OCI-LY3 (cell line): ENCODE measurements around the gene TRIM29.

Source experiments
- H2AFZ ChIP-seq: fragments of 200-600, 300-600 bp; shearing (Covaris generic); 2 replicates; pipeline ENCODE4 v1.6.0; 2014; ENCODE audit warnings: antibody characterized with exemption, low read depth, low read length
- H3K27ac ChIP-seq: fragments of 200-600, 300-600 bp; sonication (generic); 2 replicates; pipeline ENCODE4 v1.5.1; 2014; ENCODE audit warnings: mild to moderate bottlenecking, low read length, moderate library complexity, mixed read lengths
- H3K27me3 ChIP-seq: fragments of 200-600, 300-600 bp; sonication (generic); 2 replicates; pipeline ENCODE4 v1.6.1; 2014; ENCODE audit warnings: low read depth, low read length, mixed read lengths
- H3K36me3 ChIP-seq: fragments of 200-600, 300-600 bp; sonication (generic); replicated peaks from 2 replicates; pipeline ENCODE3; 2014; ENCODE audit warnings: low read depth, low read length, mixed read lengths
- H3K4me1 ChIP-seq: fragments of 300-600, 200-600 bp; sonication (generic); 2 replicates; pipeline ENCODE4 v1.6.1; 2014; ENCODE audit warnings: low read length, mixed read lengths
- H3K4me2 ChIP-seq: fragments of 200-600, 300-600 bp; sonication (generic); 2 replicates; pipeline ENCODE4 v1.6.1; 2014; ENCODE audit warnings: low read length, mixed read lengths
- H3K4me3 ChIP-seq: fragments of 300-600, 200-600 bp; sonication (generic); 2 replicates; pipeline ENCODE4 v1.5.1; 2014; ENCODE audit warnings: antibody characterized with exemption, mild to moderate bottlenecking, low read length, moderate library complexity
- H3K79me2 ChIP-seq: fragments of 300-600, 200-600 bp; shearing (Covaris generic); 2 replicates; pipeline ENCODE4 v1.6.1; 2014; ENCODE audit warnings: mild to moderate bottlenecking, low read length, mixed read lengths
- H3K9ac ChIP-seq: fragments of 300-600, 200-600 bp; shearing (Covaris generic); 2 replicates; pipeline ENCODE4 v1.6.0; 2014; ENCODE audit warnings: mild to moderate bottlenecking, low read length, moderate library complexity
- H3K9me3 ChIP-seq: fragments of 200-600, 300-600 bp; shearing (Covaris generic); 2 replicates; pipeline ENCODE4 v1.6.1; 2014; ENCODE audit warnings: low read length, mixed read lengths; ENCODE audit not compliant: insufficient read depth
- H4K20me1 ChIP-seq: fragments of 200-600, 300-600 bp; sonication (generic); 2 replicates; pipeline ENCODE4 v1.6.1; 2016; ENCODE audit warnings: low read length, mixed read lengths; ENCODE audit not compliant: insufficient read depth
- CTCF ChIP-seq: fragments of 200-600, 300-600 bp; sonication (generic); IDR thresholded peaks from 2 replicates; pipeline ENCODE4 v1.5.1; 2014; ENCODE audit warnings: antibody characterized with exemption, low read length, low read depth
- EZH2phosphoT487 ChIP-seq: fragments of 200-600 bp; shearing (Covaris generic); IDR thresholded peaks from 2 replicates; pipeline ENCODE4 v1.6.1; 2018; ENCODE audit warnings: antibody characterized with exemption, mixed run types, low read depth

The TRIM29 gene

DNA sequence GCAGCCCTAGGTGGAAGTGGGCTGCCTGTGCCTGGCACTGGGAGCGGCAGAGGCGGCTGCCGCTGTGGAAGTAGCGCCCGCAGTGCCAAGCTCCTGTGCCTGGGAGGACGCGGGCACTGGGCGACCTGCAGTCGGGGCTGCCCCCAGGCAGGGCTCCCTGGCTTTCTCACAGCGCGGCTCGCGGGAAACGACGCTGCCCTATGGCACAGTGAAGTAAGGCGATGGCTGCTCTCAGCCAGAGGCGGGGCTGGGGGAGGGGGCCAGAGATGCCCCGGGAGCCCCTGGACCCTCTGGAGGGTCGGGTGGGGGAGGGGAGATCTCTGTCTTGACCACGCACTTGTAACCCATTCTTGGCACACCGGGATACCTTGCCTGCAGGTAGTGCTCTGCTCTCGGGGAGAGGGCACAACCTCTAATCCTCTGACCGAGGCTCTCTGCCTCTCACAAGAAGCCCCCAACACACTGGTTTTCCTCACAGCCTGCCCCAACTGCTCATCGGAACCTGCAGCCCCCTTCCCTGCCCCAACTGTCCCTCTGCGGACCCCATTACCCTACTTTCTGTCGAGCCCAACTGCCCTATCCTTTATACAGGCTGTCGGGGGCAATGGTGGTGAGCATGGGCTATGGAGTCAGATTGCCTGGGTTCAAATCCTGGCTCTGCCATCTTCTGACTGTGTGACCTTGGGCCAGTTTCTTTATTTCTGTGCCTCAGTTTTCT, 32.2 kb upstream of the TRIM29 start:
- Histone ChIP-seq H3K27me3 (peaks cover 44% of the 10 kb centered on the region), H3K4me3 (no peak overlapping the region), H4K20me1 (no peaks in the 10 kb centered on the region), H3K27ac (no peak overlapping the region), H2AFZ (no peak overlapping the region), H3K4me2 (no peak overlapping the region), H3K9me3 (no peaks in the 10 kb centered on the region), H3K9ac (no peak overlapping the region), H3K79me2 (no peaks in the 10 kb centered on the region), H3K36me3 (no peaks in the 10 kb centered on the region), H3K4me1 (peaks cover 8% of the 10 kb centered on the region)
- no peak for TF ChIP-seq EZH2phosphoT487
- no peak for TF ChIP-seq CTCF

- Histone ChIP-seq H3K9me3 (no peaks in the 10 kb centered on the region), H3K36me3 (no peaks in the 10 kb centered on the region), H3K9ac (no peak overlapping the region), H3K27ac (no peak overlapping the region), H3K4me1 (peaks cover 8% of the 10 kb centered on the region), H3K4me2 (no peak overlapping the region), H4K20me1 (no peaks in the 10 kb centered on the region), H3K27me3 (peaks cover 43% of the 10 kb centered on the region), H3K4me3 (no peak overlapping the region), H2AFZ (no peak overlapping the region), H3K79me2 (no peaks in the 10 kb centered on the region)
- TF ChIP-seq CTCF (no peak), EZH2phosphoT487 (no peak)
Observed at GRCh38 chr11:120168960-120169681, 31.2 kb upstream of the TRIM29 start.

GRCh38 chr11:120168108-120168959, 30.4 kb upstream of the TRIM29 start:
- Histone ChIP-seq H3K27ac (no peak overlapping the region), H3K4me1 (peaks cover 8% of the 10 kb centered on the region), H3K9me3 (no peaks in the 10 kb centered on the region), H3K27me3 (peaks cover 38% of the 10 kb centered on the region), H3K36me3 (no peaks in the 10 kb centered on the region), H3K4me2 (no peak overlapping the region), H3K79me2 (no peaks in the 10 kb centered on the region), H3K9ac (no peak overlapping the region), H2AFZ (no peak overlapping the region), H4K20me1 (no peaks in the 10 kb centered on the region), H3K4me3 (no peak overlapping the region)
- TF ChIP-seq EZH2phosphoT487: no peak
- TF ChIP-seq CTCF: no peak

DNA sequence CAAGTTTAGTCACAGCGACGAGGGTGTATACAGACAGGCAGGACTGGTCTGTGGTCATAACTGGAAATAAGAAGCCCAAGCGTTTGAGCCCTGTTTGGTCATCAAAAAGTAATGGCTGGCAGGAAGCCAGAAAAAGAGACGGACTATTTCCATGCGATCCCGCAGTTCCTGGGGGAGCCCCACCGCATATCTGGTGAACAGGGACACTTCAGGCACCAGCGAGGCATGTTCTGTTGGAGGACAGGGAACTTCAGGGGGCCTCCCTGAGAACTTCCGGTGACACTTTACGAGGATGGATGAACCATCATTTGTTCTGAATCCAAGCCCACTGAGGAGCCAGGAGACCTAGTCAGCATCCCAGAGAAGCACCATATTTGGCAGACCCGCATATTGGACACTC, 29.7 kb upstream of the TRIM29 start:
- peaks cover 4% of the 10 kb centered on the region for H3K4me1 ChIP-seq
- H2AFZ ChIP-seq: no peak overlapping the region
- no peaks in the 10 kb centered on the region for H3K36me3 ChIP-seq
- peaks cover 35% of the 10 kb centered on the region for H3K27me3 ChIP-seq
- no peak overlapping the region for H3K4me3 ChIP-seq
- H3K27ac ChIP-seq: no peak overlapping the region
- no peak overlapping the region for H3K4me2 ChIP-seq
- TF ChIP-seq CTCF (no peak), EZH2phosphoT487 (no peak)
- H3K79me2 ChIP-seq: no peaks in the 10 kb centered on the region
- H3K9me3 ChIP-seq: no peaks in the 10 kb centered on the region
- H4K20me1 ChIP-seq: no peaks in the 10 kb centered on the region
- H3K9ac ChIP-seq: no peak overlapping the region
